CD4-positive, alpha-beta memory T cell (primary cell): ENCODE measurements around the gene SUGCT. TPM values are rescaled to one million over a fixed set of nuclear protein-coding genes. Genes with fewer than 3 reads are reported as not detected.
A peak's percentile ranks its signal among the peaks of the same experiment; 100 is the strongest.
"Not testable (repeated sequence)": the region's sequence is repeated elsewhere in the genome, so short reads cannot be mapped to it uniquely, and the experiment has no call there.

ENCODE experiments used
- CTCF ChIA-PET: fragments of 350-600 bp; sonication (Branson Sonifier 250); formaldehyde crosslinking; loops from one replicate; lab custom pipeline; 2021; ENCODE audit warnings: inconsistent platforms; ENCODE audit not compliant: partially characterized antibody; lab: Charles Lee
- POLR2A ChIA-PET: fragments of 350-600 bp; sonication (Branson Sonifier 250); formaldehyde crosslinking; loops from one replicate; lab custom pipeline; 2021; ENCODE audit not compliant: partially characterized antibody; lab: Charles Lee
- DNase-seq, 5 donors: peaks; one replicate each; pipeline versions ENCODE4 v3.0.0 to v3.0.0-alpha.2; 2020 to 2022; ENCODE audit warnings: mixed read lengths in 1 of 5
- H3K27ac ChIP-seq: one replicate; pipeline ENCODE4 v1.7.0; 2013; ENCODE audit warnings: low read depth, low read length
- H3K27me3 ChIP-seq: 2 replicates; pipeline ENCODE4 v1.7.0; 2013; ENCODE audit warnings: mild to moderate bottlenecking, low read length, moderate library complexity; ENCODE audit not compliant: insufficient read depth
- H3K36me3 ChIP-seq: 2 replicates; pipeline ENCODE4 v1.7.0; 2013; ENCODE audit warnings: mild to moderate bottlenecking, low read length, moderate library complexity; ENCODE audit not compliant: insufficient read depth
- H3K4me1 ChIP-seq: 2 replicates; pipeline ENCODE4 v1.7.0; 2013; ENCODE audit warnings: mild to moderate bottlenecking, low read length, moderate library complexity; ENCODE audit not compliant: insufficient read depth
- H3K4me3 ChIP-seq, 2 donors: one replicate each; pipeline ENCODE4 v1.7.0; 2013; ENCODE audit warnings: low read length in 2 of 2, mild to moderate bottlenecking in 1 of 2
- H3K9me3 ChIP-seq, 2 donors: one replicate each; pipeline ENCODE4 v1.7.0; 2013; ENCODE audit warnings: low read length in 2 of 2, control low read depth in 1 of 2; ENCODE audit not compliant: control insufficient read depth in 1 of 2
- H3K27ac Mint-ChIP-seq, 7 donors: one replicate each; pipeline ENCODE4 v1.8.0; 2020 to 2021; ENCODE audit warnings: mixed read lengths in 7 of 7, mild to moderate bottlenecking in 6 of 7, inconsistent platforms in 3 of 7, moderate library complexity in 3 of 7
- H3K27me3 Mint-ChIP-seq, 2 donors: one replicate each; pipeline ENCODE4 v1.8.0; 2020 to 2021; ENCODE audit warnings: mixed read lengths in 2 of 2
- H3K36me3 Mint-ChIP-seq, 2 donors: one replicate each; pipeline ENCODE4 v1.8.0; 2020 to 2021; ENCODE audit warnings: mixed read lengths in 2 of 2, inconsistent platforms in 1 of 2, mild to moderate bottlenecking in 1 of 2
- H3K4me1 Mint-ChIP-seq, 4 donors: one replicate each; pipeline ENCODE4 v1.8.0; 2020 to 2021; ENCODE audit warnings: mixed read lengths in 4 of 4, mild to moderate bottlenecking in 1 of 4
- H3K4me3 Mint-ChIP-seq, 8 donors: one replicate each; pipeline ENCODE4 v1.8.0; 2020 to 2021; ENCODE audit warnings: mixed read lengths in 8 of 8, mild to moderate bottlenecking in 7 of 8, moderate library complexity in 6 of 8, inconsistent platforms in 3 of 8
- H3K9me3 Mint-ChIP-seq, 8 donors: one replicate each; pipeline ENCODE4 v1.8.0; 2020 to 2021; ENCODE audit warnings: mixed read lengths in 8 of 8, mild to moderate bottlenecking in 5 of 8, inconsistent platforms in 3 of 8, moderate library complexity in 1 of 8
- intact Hi-C: fragments of 100-400 bp; cut with micrococcal nuclease; formaldehyde crosslinking; loops from one replicate; pipeline ENCODE4 v1.15.1; 2023
- polyA plus RNA-seq, 2 donors: library from polyadenylated mRNA; unstranded; fragments of 300-500 nt; fragmentation: Illumina TruSeq; gene quantifications; one replicate each; pipeline ENCODE4 v1.2.3, GENCODE V29; 2021
- total RNA-seq, 2 experiments: library from RNA; stranded (reverse); gene quantifications; one replicate each; pipeline ENCODE4 v1.2.3, GENCODE V29; 2021

Gene SUGCT
- total and polyA plus RNA-seq, 4 experiments from 2014 or later, result 0.41 to 4.4 (median 1.2) TPM

- DNase-seq, CTCF ChIA-PET, H3K27me3 Mint-ChIP-seq, intact Hi-C loops, H3K4me1 ChIP-seq, H3K27me3 ChIP-seq, POLR2A ChIA-PET, H3K27ac Mint-ChIP-seq, H3K4me1 Mint-ChIP-seq, H3K27ac ChIP-seq, H3K9me3 Mint-ChIP-seq, H3K9me3 ChIP-seq, H3K4me3 ChIP-seq, H3K4me3 Mint-ChIP-seq, H3K36me3 Mint-ChIP-seq, H3K36me3 ChIP-seq: not testable (repeated sequence)
Observed at GRCh38 chr7:40175256-40175655, 40.5 kb downstream of the SUGCT start.

DNA sequence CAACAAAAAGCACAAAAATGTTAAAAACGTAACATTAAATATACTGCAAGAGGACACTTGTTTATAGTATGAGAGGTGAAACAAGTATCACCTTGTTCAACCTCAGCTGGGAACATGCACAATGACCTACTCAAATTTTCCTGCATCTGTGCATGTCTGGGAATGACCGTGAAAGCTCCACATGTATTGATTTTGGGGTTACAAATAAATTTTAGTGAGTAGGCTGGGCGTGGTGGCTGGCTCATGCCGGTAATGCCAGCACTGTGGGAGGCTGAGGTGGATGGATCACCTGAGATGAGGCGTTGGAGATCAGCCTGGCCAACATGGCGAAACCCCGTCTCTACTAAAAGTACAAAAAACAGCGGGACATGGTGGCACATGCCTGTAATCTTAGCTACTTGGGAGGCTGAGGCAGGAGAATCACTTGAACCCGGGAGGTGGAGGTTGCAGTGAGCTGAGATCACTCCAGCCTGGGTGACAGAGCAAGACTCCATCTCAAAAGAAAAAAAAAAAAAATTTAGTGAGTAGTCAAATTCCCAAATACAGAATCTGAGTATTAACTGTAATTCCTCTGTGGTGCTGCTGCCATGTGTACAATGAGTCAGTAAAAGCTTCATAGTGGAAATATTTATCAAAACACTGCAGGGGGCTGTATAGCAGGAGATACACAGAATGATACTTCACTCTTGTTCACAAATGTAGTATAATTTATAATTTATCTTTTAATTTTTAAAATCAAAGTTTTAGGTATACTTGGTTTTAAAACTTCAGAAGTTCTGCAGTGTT is 41.1 kb downstream of the SUGCT start:
- no peaks in the 10 kb centered on the region for H3K27me3 ChIP-seq
- H3K36me3 ChIP-seq, result no peaks in the 10 kb centered on the region
- no peaks in the 10 kb centered on the region for H3K9me3 ChIP-seq
- intact Hi-C loops, result no loop called here
- no peaks in the 10 kb centered on the region for H3K4me1 Mint-ChIP-seq
- no peaks in the 10 kb centered on the region for H3K4me1 ChIP-seq
- ChIA-PET POLR2A (no interaction called here), CTCF (interaction anchor here (0.7 kb wide), 2 partner anchors 28 to 60 kb away, joined by 3 read pairs; no protein-coding TSS in a partner anchor)
- no peak overlapping the region for H3K4me3 Mint-ChIP-seq
- H3K27ac Mint-ChIP-seq, result no peak overlapping the region
- no peak overlapping the region for H3K4me3 ChIP-seq
- H3K9me3 Mint-ChIP-seq, result no peaks in the 10 kb centered on the region
- H3K36me3 Mint-ChIP-seq, result no peaks in the 10 kb centered on the region
- no peak overlapping the region for H3K27ac ChIP-seq
- DNase-seq, result no peak
- peaks cover 0 to 4% of the 10 kb centered on the region in 2 donors for H3K27me3 Mint-ChIP-seq

GRCh38 chr7:40177071-40177470 is 42.3 kb downstream of the SUGCT start:
- CTCF ChIA-PET, result interaction anchor here (0.7 kb wide), 1 partner anchor 27 kb away, joined by 3 read pairs; no protein-coding TSS in a partner anchor
- Mint-ChIP-seq H3K4me1 (no peaks in the 10 kb centered on the region), H3K27ac (peak overlapping the region in 1 of 7 donors; percentile 80), H3K9me3 (no peaks in the 10 kb centered on the region), H3K27me3 (peaks cover 0 to 3% of the 10 kb centered on the region in 2 donors), H3K4me3 (no peak overlapping the region), H3K36me3 (no peaks in the 10 kb centered on the region)
- Histone ChIP-seq H3K27ac (no peak overlapping the region), H3K36me3 (no peaks in the 10 kb centered on the region), H3K4me1 (no peaks in the 10 kb centered on the region), H3K27me3 (no peaks in the 10 kb centered on the region), H3K9me3 (no peaks in the 10 kb centered on the region), H3K4me3 (no peak overlapping the region)
- no peak for DNase-seq
- POLR2A ChIA-PET, result no interaction called here
- intact Hi-C loops, result no loop called here

DNA sequence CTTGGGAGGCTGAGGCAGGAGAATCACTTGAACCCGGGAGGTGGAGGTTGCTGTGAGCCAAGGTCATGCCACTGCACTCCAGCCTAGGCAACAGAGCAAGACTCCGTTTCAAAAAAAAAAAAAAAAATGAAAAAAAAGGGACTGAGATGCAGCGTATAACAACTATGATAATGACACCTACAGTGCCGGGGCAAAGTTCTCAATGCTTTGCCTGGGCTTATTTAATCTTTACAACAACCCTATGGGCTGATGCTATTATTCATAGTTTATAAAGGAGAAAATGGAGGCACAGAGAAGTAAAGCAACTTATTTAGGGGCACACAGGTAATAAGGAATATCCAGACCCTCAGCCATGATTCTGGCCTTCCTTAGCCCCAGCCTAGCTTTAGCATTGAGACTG is 47.6 kb downstream of the SUGCT start:
- Histone ChIP-seq H3K4me3 (no peak overlapping the region), H3K4me1 (no peaks in the 10 kb centered on the region), H3K27ac (no peak overlapping the region), H3K36me3 (no peaks in the 10 kb centered on the region), H3K27me3 (no peaks in the 10 kb centered on the region), H3K9me3 (no peaks in the 10 kb centered on the region)
- peaks cover 0 to 2% of the 10 kb centered on the region in 2 donors for H3K27me3 Mint-ChIP-seq
- intact Hi-C loops, result no loop called here
- ChIA-PET CTCF (no interaction called here), POLR2A (no interaction called here)
- no peaks in the 10 kb centered on the region for H3K36me3 Mint-ChIP-seq
- no peaks in the 10 kb centered on the region for H3K4me1 Mint-ChIP-seq
- H3K27ac Mint-ChIP-seq, result no peak overlapping the region
- no peaks in the 10 kb centered on the region for H3K9me3 Mint-ChIP-seq
- H3K4me3 Mint-ChIP-seq, result no peak overlapping the region
- DNase-seq, result no peak

- intact Hi-C loops, result no loop called here
- H3K9me3 ChIP-seq, result no peaks in the 10 kb centered on the region
- no peaks in the 10 kb centered on the region for H3K27me3 ChIP-seq
- ChIA-PET POLR2A (no interaction called here), CTCF (no interaction called here)
- Mint-ChIP-seq H3K27me3 (peaks cover 0 to 2% of the 10 kb centered on the region in 2 donors), H3K9me3 (no peaks in the 10 kb centered on the region), H3K36me3 (no peaks in the 10 kb centered on the region), H3K4me1 (no peaks in the 10 kb centered on the region), H3K27ac (no peak overlapping the region), H3K4me3 (no peak overlapping the region)
- H3K36me3 ChIP-seq, result no peaks in the 10 kb centered on the region
- DNase-seq, result no peak
- H3K4me1 ChIP-seq, result no peaks in the 10 kb centered on the region
- no peak overlapping the region for H3K4me3 ChIP-seq
- H3K27ac ChIP-seq, result no peak overlapping the region
Observed at GRCh38 chr7:40186586-40186985, 51.8 kb downstream of the SUGCT start.

DNA sequence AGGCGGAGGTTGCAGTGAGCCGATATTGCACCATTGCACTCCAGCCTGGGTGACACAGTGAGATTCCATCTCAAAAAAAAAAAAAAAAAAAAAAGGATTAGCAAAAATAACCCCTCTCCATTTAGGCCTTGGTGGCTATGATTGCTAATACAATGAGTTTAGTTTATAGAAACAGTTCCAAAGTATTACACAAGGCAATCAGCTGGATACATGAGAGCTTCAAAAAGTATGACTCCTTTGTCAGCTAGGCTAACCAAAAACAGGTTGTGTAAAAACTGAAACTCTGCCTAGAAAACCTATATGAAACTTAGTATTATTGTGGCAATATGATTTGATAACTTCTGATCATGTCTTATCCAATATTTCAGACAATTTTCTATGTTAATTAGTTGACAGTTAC is 57.2 kb downstream of the SUGCT start:
- ChIA-PET CTCF (no interaction called here), POLR2A (no interaction called here)
- no peaks in the 10 kb centered on the region for H3K27me3 Mint-ChIP-seq
- Histone ChIP-seq H3K27me3 (no peaks in the 10 kb centered on the region), H3K4me3 (no peak overlapping the region), H3K9me3 (no peaks in the 10 kb centered on the region), H3K27ac (no peak overlapping the region), H3K4me1 (no peaks in the 10 kb centered on the region), H3K36me3 (no peaks in the 10 kb centered on the region)
- no peak overlapping the region for H3K27ac Mint-ChIP-seq
- H3K4me3 Mint-ChIP-seq, result no peak overlapping the region
- H3K4me1 Mint-ChIP-seq, result no peaks in the 10 kb centered on the region
- no peaks in the 10 kb centered on the region for H3K9me3 Mint-ChIP-seq
- intact Hi-C loops, result no loop called here
- no peaks in the 10 kb centered on the region for H3K36me3 Mint-ChIP-seq
- no peak for DNase-seq

GRCh38 chr7:40194745-40195144 is 59.9 kb downstream of the SUGCT start:
- DNase-seq, result no peak
- CTCF ChIA-PET, result no interaction called here
- H3K27ac ChIP-seq, result no peak overlapping the region
- H3K4me1 Mint-ChIP-seq, result no peaks in the 10 kb centered on the region
- H3K4me3 Mint-ChIP-seq, result no peak overlapping the region
- H3K36me3 Mint-ChIP-seq, result no peaks in the 10 kb centered on the region
- no peaks in the 10 kb centered on the region for H3K27me3 Mint-ChIP-seq
- H3K4me3 ChIP-seq, result no peak overlapping the region
- intact Hi-C loops, result no loop called here
- POLR2A ChIA-PET, result no interaction called here
- no peak overlapping the region for H3K27ac Mint-ChIP-seq
- H3K27me3 ChIP-seq, result no peaks in the 10 kb centered on the region
- H3K4me1 ChIP-seq, result no peaks in the 10 kb centered on the region
- no peaks in the 10 kb centered on the region for H3K9me3 ChIP-seq
- no peaks in the 10 kb centered on the region for H3K9me3 Mint-ChIP-seq
- H3K36me3 ChIP-seq, result no peaks in the 10 kb centered on the region
